Hematopoietic multipotent progenitor cell treated with erythropoietin and hydrocortisone succinate and interleukin-3 and kit ligand, for 6 days (in vitro differentiated cells): Measurements from ENCODE around the gene TMEM17.

Experiments used
- DNase-seq: peaks from one replicate; pipeline ENCODE4 v3.0.0-alpha.2; 2015

TMEM17 gene

DNA sequence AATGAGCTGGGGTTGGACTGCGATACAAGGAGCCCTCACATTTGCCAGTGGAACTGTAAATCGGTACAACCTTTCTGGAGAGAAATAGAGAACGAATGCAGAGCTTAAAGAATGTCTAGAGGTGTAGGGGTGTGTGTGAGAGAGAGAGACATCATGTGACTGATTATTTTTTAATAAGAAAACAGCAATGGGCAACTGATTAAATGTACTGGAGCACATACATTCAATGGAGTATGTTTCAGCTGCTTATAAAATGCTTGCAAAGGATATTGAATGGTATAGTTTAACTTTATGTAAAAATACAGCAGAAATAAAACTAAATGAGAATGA lies 391 bp upstream of the TMEM17 start:
- DNase-seq = no peak

GRCh38 chr2:62505109-62505749 lies 766 bp downstream of the TMEM17 start:
- peak; percentile 52 for DNase-seq

DNA sequence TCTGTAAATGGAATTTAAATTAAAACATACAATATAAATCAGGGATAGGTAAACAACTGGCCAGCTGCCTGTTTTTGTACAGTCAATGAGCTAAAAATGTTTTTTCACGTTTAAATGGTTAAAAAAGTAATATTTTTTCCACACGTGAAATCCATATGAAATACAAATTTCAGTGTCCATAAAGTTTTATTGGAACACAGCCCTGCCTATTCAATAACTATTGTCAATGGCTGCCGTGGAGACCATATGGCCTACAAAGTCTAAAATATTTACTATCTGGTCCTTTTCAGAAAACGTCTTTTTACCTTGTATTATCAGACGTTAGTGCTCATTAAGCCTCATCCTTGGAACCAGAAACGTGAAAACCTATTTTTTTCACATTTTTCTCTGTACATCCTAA lies 1.3 kb downstream of the TMEM17 start:
- peak; percentile 12 for DNase-seq

DNA sequence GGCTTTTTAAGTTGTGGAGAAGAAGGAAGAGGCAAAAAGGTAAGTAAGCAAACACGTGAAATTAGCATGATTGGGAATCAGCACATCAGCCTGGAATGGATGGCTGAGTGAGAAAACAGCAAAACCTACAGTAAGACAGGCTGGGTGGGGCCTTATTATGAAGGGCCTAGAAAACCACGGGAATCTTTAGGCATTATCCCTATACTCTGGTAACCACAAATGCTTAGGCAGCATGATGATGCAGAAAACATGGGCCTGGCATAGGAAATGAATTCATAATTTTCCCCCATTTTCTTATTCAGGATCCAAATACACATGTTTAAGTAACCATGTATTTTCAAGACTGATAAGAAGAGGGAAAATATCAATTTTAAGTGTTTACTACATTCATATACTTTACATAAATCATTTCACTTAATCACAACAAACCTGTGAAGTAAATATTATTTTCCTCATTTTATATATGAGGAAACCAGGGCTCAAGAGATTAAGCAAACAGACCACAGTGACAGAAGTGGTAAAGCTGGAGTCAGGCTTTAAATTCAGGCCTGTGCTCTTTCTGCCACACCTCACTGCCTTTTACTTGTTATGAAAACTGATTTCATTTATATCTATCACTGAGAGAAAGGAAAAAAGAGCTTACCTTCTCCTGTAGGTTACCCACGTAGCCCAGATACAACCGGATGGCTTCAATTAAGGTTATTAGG lies 4.0 kb downstream of the TMEM17 start:
- DNase-seq = no peak

GRCh38 chr2:62501069-62501468 lies 4.9 kb downstream of the TMEM17 start:
- no peak for DNase-seq

DNA sequence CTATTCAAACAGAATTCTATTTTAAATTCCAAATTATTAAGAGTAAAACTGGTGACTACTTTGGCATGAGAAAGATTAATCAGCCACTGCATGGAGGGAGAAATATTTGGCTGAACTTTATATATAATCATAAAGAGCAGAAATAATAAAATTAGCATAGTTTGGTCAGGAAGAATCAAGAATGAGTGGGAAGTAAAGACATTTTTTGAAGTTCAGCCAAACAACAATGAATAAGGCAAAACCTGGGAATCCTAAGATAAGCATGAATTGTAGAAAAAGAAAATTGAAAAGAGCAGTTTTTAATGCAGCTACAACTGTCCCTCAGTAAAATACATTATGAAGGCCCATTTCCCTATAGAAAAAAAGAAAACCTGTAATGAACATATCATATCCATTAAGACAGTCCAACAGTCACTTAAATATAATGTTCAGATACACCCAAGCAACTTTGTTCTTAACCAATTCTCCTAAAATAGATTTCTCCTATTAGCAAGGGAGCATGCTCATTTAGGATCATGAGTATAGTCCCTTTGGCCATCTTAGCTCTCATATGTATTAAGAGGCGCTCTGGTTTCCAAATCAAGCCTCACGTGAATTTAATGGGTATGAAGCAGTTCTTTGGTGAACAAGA lies 6.5 kb downstream of the TMEM17 start:
- DNase-seq = peak; percentile 68

GRCh38 chr2:62498739-62499138 lies 7.3 kb downstream of the TMEM17 start:
- DNase-seq = no peak

- DNase-seq = no peak
Observed at GRCh38 chr2:62495761-62496160, 10.2 kb downstream of the TMEM17 start.

DNA sequence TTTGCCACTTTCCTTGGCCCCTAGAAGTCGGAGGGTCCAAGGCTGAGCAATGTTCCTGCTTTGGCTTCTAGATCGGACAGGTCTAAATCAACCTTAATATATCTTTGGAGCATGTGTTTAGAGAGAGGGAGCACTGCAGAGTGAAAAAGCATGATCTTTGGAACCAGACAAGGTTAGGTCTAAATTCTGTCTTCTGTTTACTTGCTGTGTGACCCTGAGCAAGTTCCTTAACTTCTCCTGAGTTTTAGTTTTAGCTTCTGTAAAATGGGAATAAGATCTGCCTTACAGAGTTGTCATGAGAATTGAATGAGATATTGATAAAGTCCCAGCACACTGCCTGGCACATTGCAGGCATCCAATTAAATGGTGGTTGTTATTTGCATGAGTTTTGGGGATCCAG lies 13.9 kb downstream of the TMEM17 start:
- DNase-seq = no peak

GRCh38 chr2:62489702-62490101 lies 16.3 kb downstream of the TMEM17 start:
- DNase-seq = no peak

- DNase-seq = no peak
Observed at GRCh38 chr2:62489162-62489561, 16.8 kb downstream of the TMEM17 start.

DNA sequence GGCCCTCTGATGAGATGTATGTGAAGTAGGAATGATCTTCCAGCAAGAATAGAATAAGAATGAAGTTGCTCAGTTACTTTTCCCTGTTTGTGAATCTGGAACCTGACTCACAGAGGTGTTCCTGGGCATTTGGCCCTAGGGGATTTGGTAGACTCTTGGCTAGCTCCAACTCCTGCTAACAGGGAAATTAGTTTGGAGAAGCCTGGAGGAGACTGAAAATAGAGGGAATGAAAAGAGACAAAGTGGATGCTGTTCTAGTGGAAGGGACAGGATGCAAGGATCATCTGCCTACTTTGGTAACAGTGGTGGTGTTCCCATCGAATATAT lies 19.6 kb downstream of the TMEM17 start:
- DNase-seq = no peak

DNA sequence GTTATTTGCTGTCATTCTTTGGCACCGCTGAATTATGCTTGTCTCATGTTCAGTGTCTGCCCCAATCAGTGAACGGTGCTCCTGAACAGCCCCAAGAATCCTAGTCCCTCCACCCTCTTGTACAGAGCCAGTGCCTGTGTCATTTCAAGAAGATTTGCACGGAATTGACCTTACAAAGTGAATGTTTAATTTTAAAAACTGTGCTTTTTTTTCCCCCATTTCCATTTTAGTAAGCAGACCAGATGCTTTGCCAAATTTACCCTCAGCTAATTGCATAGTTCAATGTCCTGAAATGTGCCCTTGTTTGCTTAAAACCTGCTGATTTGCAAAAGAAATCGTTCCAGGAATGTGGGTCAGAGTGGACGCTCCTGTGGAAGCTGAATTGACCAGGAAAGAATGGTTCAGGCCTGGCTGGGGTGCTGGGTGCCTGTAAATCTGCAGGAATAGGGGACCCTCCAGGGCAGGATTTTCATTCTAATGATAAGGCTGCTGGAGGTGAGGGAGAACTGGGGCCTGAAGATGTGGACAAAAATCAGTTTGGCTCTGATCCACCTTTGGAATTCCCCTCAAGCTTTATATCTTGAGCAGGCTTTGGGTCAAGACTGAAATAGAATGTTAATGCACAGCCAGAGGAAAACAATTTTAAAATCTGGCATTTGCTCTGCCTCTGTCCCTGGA lies 20.1 kb downstream of the TMEM17 start:
- DNase-seq = no peak

- no peak for DNase-seq
Observed at GRCh38 chr2:62482558-62483352, 23.2 kb downstream of the TMEM17 start.

DNA sequence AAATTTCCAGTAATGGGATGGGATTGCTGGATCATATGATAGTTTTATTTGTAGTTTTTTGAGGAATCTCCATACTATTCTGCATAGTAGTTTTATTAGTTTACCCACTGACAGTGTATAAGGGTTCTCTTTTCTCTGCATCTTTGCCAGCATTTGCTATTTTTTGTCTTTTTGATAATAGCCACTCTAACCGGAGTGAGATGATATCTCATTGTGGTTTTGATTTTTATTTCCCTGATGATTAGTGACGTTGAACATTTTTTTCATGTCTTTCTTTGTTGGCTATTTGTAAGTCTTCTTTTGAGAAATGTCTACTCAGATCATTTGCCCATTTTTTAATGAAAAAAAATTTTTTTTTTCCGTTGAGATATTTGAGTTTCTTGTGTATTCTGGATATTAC lies 26.1 kb downstream of the TMEM17 start:
- no peak for DNase-seq

DNA sequence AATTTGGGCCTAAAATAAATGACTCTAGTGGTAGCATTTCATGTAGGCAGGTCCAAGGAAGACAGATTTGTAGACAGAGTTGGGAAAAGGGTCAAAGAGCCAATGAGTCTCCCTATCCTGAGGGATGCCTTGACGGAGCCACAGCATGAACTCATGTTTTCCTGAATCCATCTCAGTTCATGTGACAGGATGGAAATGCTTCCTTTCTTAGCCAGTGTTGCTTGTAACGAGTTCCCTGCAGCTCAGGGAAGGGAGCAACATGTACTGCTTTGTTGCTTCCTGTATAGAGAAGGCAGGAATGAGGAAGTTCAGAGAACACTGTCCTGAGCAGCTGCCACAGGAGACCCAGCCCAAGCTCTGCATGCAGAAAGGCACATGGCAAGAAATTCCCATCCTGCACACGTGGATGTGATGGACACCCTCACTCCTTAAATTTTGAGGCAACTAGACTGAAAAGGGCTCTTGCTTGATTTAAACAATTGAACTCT lies 27.9 kb downstream of the TMEM17 start:
- DNase-seq = peak; percentile 45

GRCh38 chr2:62477573-62477972 lies 28.4 kb downstream of the TMEM17 start:
- no peak for DNase-seq

DNA sequence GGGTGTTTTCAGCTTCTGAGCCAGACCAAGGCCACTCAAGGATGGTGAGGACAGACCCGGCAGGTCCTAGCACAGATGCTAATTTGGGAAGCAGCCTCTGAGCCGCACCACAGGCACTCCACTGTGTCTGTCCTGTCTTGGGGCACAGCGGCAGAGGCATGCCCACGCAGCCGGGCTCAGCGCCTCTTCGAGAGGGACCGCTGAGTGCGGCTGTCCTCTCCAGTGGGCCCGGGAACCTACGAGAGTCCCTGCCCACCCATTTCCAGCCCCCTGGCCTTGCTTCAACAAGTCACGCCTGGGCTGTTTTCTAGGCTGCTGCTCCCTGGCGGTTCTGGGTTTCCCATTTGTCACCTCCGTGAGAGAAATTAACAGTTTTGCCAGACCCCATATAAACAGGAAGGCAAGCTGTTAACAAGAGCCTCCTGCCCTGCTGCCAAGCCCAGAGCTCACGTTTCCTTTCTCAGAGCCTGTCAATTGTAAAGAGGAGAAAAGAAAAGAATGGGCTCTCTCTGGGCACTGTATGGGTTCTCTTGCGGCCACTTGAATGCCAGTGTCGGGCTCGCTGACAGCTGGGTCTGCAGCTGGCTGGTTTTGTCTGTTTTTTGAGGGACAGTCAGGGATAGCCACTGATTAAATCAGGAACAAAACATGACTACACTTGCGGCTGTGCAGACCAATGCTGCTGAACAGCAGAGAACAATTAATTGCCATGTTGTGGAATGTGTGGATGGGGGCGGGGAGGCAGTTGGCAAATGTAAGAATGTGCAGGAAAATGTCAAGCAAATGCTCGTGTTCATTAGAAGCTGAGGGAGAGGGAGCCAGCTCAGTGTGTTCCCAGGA lies 30.6 kb downstream of the TMEM17 start:
- peak; percentile 39 for DNase-seq

DNA sequence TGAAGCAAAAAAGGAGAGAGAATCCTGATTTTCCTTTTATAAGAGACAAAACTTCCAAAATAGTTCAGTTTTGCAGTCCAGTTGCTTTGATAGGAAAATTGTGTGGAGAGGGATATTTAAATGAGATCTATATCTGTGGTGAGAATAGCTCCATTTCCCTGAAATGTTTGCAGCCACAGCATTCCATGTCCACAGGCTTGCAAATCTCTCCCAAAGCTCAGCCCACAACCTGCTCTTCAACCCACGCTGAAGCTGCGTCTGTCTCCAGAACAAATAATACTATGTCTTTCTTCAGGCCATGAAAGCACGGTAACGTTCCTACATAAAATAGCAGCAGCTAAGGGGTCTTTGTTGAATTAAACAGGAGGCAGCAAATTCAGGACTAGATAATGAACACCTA lies 31.8 kb downstream of the TMEM17 start:
- DNase-seq = no peak

- no peak for DNase-seq
Observed at GRCh38 chr2:62473246-62473827, 32.7 kb downstream of the TMEM17 start.

DNA sequence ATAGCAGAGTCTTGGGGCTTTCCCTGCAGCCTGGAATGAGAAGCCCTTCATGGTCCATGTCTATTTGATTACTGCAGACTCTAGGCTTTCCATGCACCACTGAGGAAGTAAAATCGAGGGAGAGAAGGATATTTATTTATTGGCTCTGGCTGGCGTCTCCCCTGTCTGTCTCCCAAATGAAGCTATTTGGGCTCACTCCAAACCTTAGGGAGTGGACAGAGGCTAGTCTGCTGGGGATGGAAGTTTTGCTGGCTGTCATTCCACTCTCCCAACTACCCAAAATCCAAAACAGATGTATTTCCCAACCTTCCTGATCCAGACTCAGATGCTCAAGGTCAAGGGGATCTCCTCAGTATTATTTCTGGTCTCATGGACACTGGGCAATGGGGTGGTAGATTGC lies 33.7 kb downstream of the TMEM17 start:
- DNase-seq = no peak

DNA sequence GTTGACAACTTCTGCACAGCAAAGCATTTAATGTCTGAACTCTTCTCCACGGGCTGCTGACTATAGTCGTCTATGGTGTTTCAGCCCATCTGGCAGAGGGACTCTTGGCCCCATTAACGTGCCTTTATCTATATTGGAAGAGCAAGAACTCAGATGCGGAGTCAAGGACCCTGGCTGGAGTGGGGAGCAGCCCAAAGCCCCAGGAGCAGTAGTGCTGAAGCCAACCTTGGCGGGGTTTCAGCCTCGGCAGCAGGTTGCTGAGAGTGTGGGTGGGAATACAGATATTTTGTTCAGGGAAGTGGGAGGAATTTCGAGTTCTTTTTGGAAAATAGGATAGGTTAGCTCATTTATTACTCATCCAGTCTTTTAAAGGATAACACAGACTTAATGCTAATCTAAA lies 34.2 kb downstream of the TMEM17 start:
- no peak for DNase-seq
